Activated naive CD8-positive, alpha-beta T cell treated with anti-CD3 and anti-CD28 coated beads, Interleukin-2, amount 50 U/mL, for 24 hours (primary cell): ENCODE results near the gene INSIG2.

Experiments used
- ATAC-seq: fragments of 150-1000 bp; cut with Tn5 transposase; one replicate; pipeline ENCODE4 v1.10.0; 2021
- DNase-seq: peaks from one replicate; pipeline ENCODE4 v3.0.0; 2021
- H3K27ac Mint-ChIP-seq: one replicate; pipeline ENCODE4 v1.8.0; 2021; ENCODE audit warnings: mild to moderate bottlenecking, mixed read lengths
- H3K27me3 Mint-ChIP-seq: one replicate; pipeline ENCODE4 v1.8.0; 2021; ENCODE audit warnings: mixed read lengths
- H3K36me3 Mint-ChIP-seq: one replicate; pipeline ENCODE4 v1.8.0; 2021; ENCODE audit warnings: low read depth, mixed read lengths
- H3K4me1 Mint-ChIP-seq: one replicate; pipeline ENCODE4 v1.8.0; 2021; ENCODE audit warnings: mixed read lengths
- H3K4me3 Mint-ChIP-seq: one replicate; pipeline ENCODE4 v1.8.0; 2021; ENCODE audit warnings: mild to moderate bottlenecking, moderate library complexity, mixed read lengths
- H3K9me3 Mint-ChIP-seq: one replicate; pipeline ENCODE4 v1.8.0; 2021; ENCODE audit warnings: mixed read lengths

Gene INSIG2

DNA sequence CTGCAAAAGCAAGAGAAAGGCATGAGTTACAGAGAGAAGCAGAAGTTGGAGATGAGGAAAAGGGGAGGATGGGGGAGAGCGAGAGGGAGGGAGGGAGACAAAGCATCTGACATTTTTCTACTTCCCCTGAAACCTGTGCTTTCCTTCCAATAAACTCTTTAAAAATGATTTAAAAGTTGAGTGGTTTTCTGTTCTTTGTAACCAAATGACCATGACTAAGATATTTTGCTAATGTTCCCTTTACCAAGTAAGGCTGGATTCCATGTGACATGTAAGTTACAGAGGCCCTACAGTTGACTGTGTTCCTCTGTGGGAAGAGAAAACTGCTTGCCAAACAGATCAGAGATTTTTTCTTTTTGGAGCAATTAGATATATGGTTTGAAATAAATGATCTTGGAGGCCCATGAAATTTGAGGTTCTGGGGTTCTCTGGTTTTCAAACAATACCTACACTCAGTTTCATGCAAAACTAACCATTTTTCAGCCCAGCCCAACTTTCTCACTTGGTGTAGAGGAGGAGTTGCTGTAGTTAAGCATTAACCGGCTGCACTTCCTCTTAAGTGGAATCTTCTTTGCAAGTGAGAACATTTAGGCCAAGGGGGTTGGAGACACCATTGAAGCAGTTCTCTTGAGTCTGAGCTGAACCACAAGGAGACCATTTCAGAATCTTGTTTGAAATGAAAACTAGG, 34.5 kb downstream of the INSIG2 start:
- no peaks in the 10 kb centered on the region for H3K4me1 Mint-ChIP-seq
- ATAC-seq: no peak
- no peak overlapping the region for H3K27ac Mint-ChIP-seq
- peaks cover 13% of the 10 kb centered on the region for H3K27me3 Mint-ChIP-seq
- H3K4me3 Mint-ChIP-seq: no peak overlapping the region
- H3K9me3 Mint-ChIP-seq: no peaks in the 10 kb centered on the region
- no peaks in the 10 kb centered on the region for H3K36me3 Mint-ChIP-seq
- no peak for DNase-seq

DNA sequence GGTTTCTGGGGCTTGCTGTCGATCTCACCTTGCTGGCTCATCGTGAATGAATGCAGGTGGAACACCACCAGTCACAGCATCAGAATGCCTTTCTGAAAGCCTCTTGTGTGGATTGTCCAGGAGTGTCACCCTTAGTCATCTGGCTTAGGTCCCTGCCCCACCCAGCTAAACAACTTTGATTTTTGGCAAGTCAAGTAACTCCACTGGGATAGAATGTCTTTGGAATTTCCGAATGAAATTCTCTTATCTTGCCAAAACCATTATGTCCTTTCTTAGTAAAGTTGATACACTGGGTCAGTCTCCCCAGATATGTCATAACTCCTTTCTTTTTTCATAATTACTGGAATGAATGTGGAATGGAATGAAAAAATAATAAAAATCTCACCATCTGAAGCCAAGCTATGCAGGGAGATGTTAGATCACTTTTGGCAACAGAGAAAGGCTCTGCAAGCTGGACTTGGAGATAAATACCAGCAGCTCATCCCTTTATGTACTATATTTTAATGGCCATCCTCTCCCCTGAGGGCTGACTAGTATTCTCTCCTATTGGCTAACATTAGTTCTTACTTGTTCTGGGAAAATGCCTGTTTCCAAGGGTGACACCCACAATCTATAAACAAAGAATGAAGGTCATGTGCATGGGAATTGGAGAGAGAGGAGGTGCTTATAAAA, 35.4 kb downstream of the INSIG2 start:
- Mint-ChIP-seq H3K4me1 (no peaks in the 10 kb centered on the region), H3K4me3 (no peak overlapping the region), H3K9me3 (no peaks in the 10 kb centered on the region), H3K36me3 (no peaks in the 10 kb centered on the region), H3K27ac (no peak overlapping the region), H3K27me3 (peaks cover 13% of the 10 kb centered on the region)
- DNase-seq (no peak), ATAC-seq (no peak)

- no peaks in the 10 kb centered on the region for H3K36me3 Mint-ChIP-seq
- no peak for ATAC-seq
- DNase-seq: no peak
- no peaks in the 10 kb centered on the region for H3K9me3 Mint-ChIP-seq
- H3K4me1 Mint-ChIP-seq: no peaks in the 10 kb centered on the region
- no peak overlapping the region for H3K4me3 Mint-ChIP-seq
- H3K27ac Mint-ChIP-seq: no peak overlapping the region
- H3K27me3 Mint-ChIP-seq: peaks cover 17% of the 10 kb centered on the region
Measured at GRCh38 chr2:118124288-118124891, 36.1 kb downstream of the INSIG2 start.

DNA sequence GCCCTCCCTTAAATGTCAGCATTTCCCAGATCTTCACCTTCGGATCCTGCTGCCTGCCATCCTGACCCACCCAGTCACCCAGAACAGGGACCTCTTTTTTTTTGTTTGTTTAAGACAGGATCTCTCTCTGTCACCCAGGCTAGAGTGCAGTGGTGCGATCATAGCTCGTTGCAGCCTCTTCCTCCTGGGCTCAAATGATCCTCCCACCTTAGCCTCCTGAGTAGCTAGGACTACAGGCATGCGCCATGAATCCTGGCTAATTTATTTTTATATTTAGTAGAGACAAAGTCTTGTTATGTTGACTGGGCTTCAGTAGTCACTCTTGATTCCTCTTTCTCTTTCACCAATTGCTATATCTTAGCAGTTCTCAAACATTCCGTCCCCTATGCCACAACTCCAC, 39.0 kb downstream of the INSIG2 start:
- ATAC-seq (no peak), DNase-seq (no peak)
- no peak overlapping the region for H3K27ac Mint-ChIP-seq
- no peak overlapping the region for H3K4me3 Mint-ChIP-seq
- H3K36me3 Mint-ChIP-seq: no peaks in the 10 kb centered on the region
- H3K4me1 Mint-ChIP-seq: peaks cover 5% of the 10 kb centered on the region
- H3K9me3 Mint-ChIP-seq: no peaks in the 10 kb centered on the region
- peaks cover 20% of the 10 kb centered on the region for H3K27me3 Mint-ChIP-seq

- DNase-seq: no peak
- Mint-ChIP-seq H3K4me3 (no peak overlapping the region), H3K9me3 (no peaks in the 10 kb centered on the region), H3K27ac (no peak overlapping the region), H3K36me3 (no peaks in the 10 kb centered on the region), H3K4me1 (peaks cover 5% of the 10 kb centered on the region), H3K27me3 (peaks cover 22% of the 10 kb centered on the region)
- ATAC-seq: no peak
Measured at GRCh38 chr2:118128826-118129225, 40.6 kb downstream of the INSIG2 start.

GRCh38 chr2:118130385-118130784, 42.1 kb downstream of the INSIG2 start:
- Mint-ChIP-seq H3K4me1 (peaks cover 5% of the 10 kb centered on the region), H3K9me3 (no peaks in the 10 kb centered on the region), H3K36me3 (no peaks in the 10 kb centered on the region), H3K27me3 (peaks cover 26% of the 10 kb centered on the region), H3K4me3 (no peak overlapping the region), H3K27ac (no peak overlapping the region)
- ATAC-seq (no peak), DNase-seq (no peak)

- no peaks in the 10 kb centered on the region for H3K36me3 Mint-ChIP-seq
- DNase-seq (no peak), ATAC-seq (no peak)
- H3K27me3 Mint-ChIP-seq: peaks cover 18% of the 10 kb centered on the region
- peaks cover 5% of the 10 kb centered on the region for H3K4me1 Mint-ChIP-seq
- H3K4me3 Mint-ChIP-seq: no peak overlapping the region
- no peak overlapping the region for H3K27ac Mint-ChIP-seq
- no peaks in the 10 kb centered on the region for H3K9me3 Mint-ChIP-seq
Measured at GRCh38 chr2:118131771-118132170, 43.5 kb downstream of the INSIG2 start.

GRCh38 chr2:118133916-118134315, 45.6 kb downstream of the INSIG2 start:
- ATAC-seq: no peak
- Mint-ChIP-seq H3K27me3 (peaks cover 13% of the 10 kb centered on the region), H3K36me3 (no peaks in the 10 kb centered on the region), H3K4me1 (peaks cover 5% of the 10 kb centered on the region), H3K4me3 (no peak overlapping the region), H3K9me3 (no peaks in the 10 kb centered on the region), H3K27ac (no peak overlapping the region)
- no peak for DNase-seq

- DNase-seq (no peak), ATAC-seq (no peak)
- peaks cover 9% of the 10 kb centered on the region for H3K27me3 Mint-ChIP-seq
- no peaks in the 10 kb centered on the region for H3K9me3 Mint-ChIP-seq
- no peak overlapping the region for H3K4me3 Mint-ChIP-seq
- H3K27ac Mint-ChIP-seq: no peak overlapping the region
- H3K4me1 Mint-ChIP-seq: peaks cover 5% of the 10 kb centered on the region
- H3K36me3 Mint-ChIP-seq: no peaks in the 10 kb centered on the region
Measured at GRCh38 chr2:118134650-118135049, 46.4 kb downstream of the INSIG2 start.

DNA sequence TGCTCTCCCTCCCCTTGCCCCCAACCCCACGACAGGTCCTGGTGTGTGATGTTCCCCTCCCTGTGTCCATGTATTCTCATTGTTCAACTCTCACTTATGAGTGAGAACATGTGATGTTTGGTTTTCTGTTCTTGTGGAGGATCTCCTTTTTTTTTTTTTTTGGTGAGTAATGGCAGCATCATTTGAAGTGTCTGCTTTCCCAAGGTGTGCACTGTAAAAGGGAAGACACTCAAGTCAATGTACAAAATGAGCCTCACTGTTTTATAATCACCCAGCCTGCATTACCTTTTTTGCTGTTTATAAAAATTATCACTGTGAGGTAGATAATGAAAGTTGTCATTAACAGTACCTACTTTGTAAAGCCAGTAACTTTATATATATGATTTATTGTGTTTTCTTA, 56.9 kb downstream of the INSIG2 start:
- Mint-ChIP-seq H3K27ac (no peak overlapping the region), H3K4me3 (no peak overlapping the region), H3K4me1 (peaks cover 6% of the 10 kb centered on the region), H3K27me3 (peaks cover 10% of the 10 kb centered on the region), H3K36me3 (no peaks in the 10 kb centered on the region), H3K9me3 (no peaks in the 10 kb centered on the region)
- ATAC-seq: no peak
- no peak for DNase-seq

GRCh38 chr2:118145806-118146205, 57.5 kb downstream of the INSIG2 start:
- Mint-ChIP-seq H3K4me3 (no peak overlapping the region), H3K4me1 (peaks cover 6% of the 10 kb centered on the region), H3K27ac (no peak overlapping the region), H3K36me3 (no peaks in the 10 kb centered on the region), H3K9me3 (no peaks in the 10 kb centered on the region), H3K27me3 (peaks cover 10% of the 10 kb centered on the region)
- DNase-seq (no peak), ATAC-seq (no peak)

DNA sequence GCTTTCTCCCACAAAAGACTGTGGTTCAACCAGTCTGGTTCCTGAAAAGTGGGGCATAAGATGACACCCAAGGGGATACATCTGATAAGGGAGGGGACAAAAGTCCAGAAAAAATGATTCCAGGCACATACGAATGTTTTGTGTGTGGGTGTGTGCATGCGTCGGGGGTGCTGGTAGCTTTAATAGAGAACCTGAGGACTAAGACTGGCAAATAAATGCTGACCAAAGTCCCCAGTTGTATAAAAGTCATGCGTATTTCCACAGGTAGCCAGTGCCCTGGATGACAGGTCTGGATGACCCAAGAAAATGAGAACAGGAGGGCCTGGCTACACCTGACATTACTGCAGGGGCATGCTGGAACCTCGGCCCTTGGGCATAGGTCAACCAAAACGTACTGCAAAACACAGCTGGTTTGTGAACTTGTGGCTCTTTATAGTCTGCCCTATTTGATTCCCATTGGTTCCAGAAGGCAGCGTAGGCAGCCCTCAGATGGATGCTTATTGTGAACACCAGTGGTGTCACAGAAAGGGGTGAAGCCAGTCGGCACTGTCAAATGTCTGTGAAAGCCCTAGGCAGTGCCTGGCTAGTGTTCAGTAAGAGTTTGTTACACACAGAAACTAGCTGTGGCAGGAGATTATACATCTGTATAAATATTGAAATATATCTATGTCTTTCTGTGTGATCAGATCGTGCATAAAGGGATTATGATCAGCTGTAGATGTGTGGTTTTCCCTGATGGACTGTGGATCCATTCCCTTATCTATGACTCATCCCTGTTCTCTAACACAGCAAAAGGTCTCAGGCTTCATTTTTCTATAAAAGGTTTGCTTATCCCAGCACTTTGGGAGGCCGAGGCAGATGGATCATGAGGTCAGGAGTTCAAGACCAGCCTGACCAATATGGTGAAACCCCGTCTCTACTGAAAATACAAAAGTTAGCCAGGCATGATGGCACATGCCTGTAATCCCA, 58.3 kb downstream of the INSIG2 start:
- ATAC-seq (no peak), DNase-seq (no peak)
- Mint-ChIP-seq H3K4me3 (no peak overlapping the region), H3K4me1 (peaks cover 6% of the 10 kb centered on the region), H3K36me3 (no peaks in the 10 kb centered on the region), H3K9me3 (no peaks in the 10 kb centered on the region), H3K27ac (no peak overlapping the region), H3K27me3 (peaks cover 10% of the 10 kb centered on the region)

DNA sequence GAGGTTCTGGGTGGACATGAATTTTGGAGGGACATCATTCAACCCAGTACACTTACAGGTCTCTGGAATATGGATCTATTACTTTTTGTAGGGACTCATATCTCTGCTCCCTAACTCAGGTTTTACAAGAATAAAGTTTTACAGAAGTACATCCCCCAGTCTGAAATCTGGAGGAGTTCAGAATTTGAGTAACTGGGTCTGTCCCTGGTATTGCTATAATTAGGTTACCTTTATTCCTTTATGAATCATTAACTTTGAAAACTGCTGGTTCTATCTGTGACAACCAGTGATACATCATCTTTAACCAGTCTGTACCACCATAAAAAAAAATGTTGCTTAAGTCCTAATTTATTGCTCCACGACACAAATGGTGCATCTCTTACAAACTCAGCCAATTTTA, 59.9 kb downstream of the INSIG2 start:
- peaks cover 6% of the 10 kb centered on the region for H3K4me1 Mint-ChIP-seq
- no peaks in the 10 kb centered on the region for H3K9me3 Mint-ChIP-seq
- H3K27me3 Mint-ChIP-seq: peaks cover 15% of the 10 kb centered on the region
- ATAC-seq: peak; percentile 77
- H3K36me3 Mint-ChIP-seq: no peaks in the 10 kb centered on the region
- H3K27ac Mint-ChIP-seq: no peak overlapping the region
- DNase-seq: no peak
- H3K4me3 Mint-ChIP-seq: no peak overlapping the region

- no peak for ATAC-seq
- Mint-ChIP-seq H3K9me3 (no peaks in the 10 kb centered on the region), H3K27me3 (peaks cover 17% of the 10 kb centered on the region), H3K27ac (no peak overlapping the region), H3K4me3 (no peak overlapping the region), H3K4me1 (peaks cover 6% of the 10 kb centered on the region), H3K36me3 (no peaks in the 10 kb centered on the region)
- DNase-seq: no peak
Measured at GRCh38 chr2:118148809-118149208, 60.5 kb downstream of the INSIG2 start.
